ENCODE data around the gene REXO1.
A peak's percentile ranks its signal among the peaks of the same experiment; 100 is the strongest.

The REXO1 gene

DNA sequence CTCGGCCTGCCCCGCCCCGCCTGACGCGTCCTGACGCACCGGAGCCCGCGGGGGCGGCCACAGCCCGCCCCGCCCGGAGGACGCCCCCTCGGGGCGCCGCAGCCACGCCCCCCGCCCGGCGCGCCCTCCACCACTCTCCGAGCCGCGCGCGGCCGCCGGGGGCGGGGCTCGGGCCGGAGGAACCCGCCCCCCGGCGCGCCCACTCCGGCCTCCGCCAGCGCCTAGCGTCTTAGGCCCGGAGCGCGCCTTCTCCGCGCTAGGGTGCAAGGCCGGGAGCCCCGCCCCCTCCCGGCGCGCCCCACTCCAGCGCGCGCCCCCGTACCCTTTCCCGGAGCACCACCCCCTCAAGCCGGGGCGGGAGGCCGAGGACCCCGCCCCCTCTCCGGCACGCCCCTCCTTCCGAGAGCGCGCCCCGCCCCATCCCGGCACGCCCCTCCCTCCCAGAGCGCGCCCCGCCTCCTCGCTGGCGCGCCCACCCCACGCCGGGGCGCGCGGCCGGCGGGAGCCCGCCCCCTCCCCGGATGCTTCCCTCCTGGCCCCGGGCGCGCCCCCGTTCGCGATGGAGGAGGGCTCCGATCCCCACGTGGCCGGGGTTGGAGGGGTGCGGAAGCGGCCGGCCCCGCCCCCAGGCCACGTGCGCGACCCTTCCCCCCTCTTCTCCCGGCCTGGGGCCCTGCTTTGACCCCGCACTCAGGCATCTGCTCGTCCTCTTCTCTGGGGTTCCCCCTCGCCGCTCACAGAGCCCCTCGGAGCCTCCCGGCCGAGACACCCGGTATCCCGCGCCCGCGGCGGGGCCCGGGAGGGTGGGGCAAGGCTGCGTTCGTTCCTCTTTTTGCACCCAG lies 15.6 kb upstream of the REXO1 start (continued):
- TF ChIP-seq, protein P1, sequence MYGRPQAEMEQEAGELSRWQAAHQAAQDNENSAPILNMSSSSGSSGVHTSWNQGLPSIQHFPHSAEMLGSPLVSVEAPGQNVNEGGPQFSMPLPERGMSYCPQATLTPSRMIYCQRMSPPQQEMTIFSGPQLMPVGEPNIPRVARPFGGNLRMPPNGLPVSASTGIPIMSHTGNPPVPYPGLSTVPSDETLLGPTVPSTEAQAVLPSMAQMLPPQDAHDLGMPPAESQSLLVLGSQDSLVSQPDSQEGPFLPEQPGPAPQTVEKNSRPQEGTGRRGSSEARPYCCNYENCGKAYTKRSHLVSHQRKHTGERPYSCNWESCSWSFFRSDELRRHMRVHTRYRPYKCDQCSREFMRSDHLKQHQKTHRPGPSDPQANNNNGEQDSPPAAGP (tag by site-specific recombination; IDR thresholded peaks at IDR 0.05), result peak; percentile 90
- no peak for TF ChIP-seq ZNF354C (tag by site-specific recombination; IDR thresholded peaks at IDR 0.05; ENCODE audit: borderline replicate concordance, low read depth)
- TF ChIP-seq ZNF266 (tag by site-specific recombination; IDR thresholded peaks at IDR 0.05; ENCODE audit: low read depth), result no peak
- TF ChIP-seq KLF9 (tag by site-specific recombination; IDR thresholded peaks at IDR 0.05; ENCODE audit: low read depth), result peak; percentile 96
- TF ChIP-seq, protein P2, sequence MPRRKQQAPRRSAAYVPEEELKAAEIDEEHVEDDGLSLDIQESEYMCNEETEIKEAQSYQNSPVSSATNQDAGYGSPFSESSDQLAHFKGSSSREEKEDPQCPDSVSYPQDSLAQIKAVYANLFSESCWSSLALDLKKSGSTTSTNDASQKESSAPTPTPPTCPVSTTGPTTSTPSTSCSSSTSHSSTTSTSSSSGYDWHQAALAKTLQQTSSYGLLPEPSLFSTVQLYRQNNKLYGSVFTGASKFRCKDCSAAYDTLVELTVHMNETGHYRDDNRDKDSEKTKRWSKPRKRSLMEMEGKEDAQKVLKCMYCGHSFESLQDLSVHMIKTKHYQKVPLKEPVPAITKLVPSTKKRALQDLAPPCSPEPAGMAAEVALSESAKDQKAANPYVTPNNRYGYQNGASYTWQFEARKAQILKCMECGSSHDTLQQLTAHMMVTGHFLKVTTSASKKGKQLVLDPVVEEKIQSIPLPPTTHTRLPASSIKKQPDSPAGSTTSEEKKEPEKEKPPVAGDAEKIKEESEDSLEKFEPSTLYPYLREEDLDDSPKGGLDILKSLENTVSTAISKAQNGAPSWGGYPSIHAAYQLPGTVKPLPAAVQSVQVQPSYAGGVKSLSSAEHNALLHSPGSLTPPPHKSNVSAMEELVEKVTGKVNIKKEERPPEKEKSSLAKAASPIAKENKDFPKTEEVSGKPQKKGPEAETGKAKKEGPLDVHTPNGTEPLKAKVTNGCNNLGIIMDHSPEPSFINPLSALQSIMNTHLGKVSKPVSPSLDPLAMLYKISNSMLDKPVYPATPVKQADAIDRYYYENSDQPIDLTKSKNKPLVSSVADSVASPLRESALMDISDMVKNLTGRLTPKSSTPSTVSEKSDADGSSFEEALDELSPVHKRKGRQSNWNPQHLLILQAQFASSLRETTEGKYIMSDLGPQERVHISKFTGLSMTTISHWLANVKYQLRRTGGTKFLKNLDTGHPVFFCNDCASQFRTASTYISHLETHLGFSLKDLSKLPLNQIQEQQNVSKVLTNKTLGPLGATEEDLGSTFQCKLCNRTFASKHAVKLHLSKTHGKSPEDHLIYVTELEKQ (tag by site-specific recombination; IDR thresholded peaks at IDR 0.05; ENCODE audit: borderline replicate concordance), result no peak
- no peak for TF ChIP-seq ZNF514 (tag by site-specific recombination; IDR thresholded peaks at IDR 0.05)
- no peak for TF ChIP-seq ZNF623 (tag by site-specific recombination; IDR thresholded peaks at IDR 0.05)
- no peak for TF ChIP-seq ZNF571 (tag by site-specific recombination; IDR thresholded peaks at IDR 0.05)
- no peak for TF ChIP-seq ZNF785 (tag by site-specific recombination; IDR thresholded peaks at IDR 0.05)
- TF ChIP-seq ZNF530 (tag by site-specific recombination; IDR thresholded peaks at IDR 0.05; ENCODE audit: low read depth), result no peak
- no peak for TF ChIP-seq TRIM28 (IDR thresholded peaks at IDR 0.05; ENCODE audit: borderline replicate concordance, low read length)
- TF ChIP-seq BCL11A (tag by site-specific recombination; IDR thresholded peaks at IDR 0.05; ENCODE audit: low read depth), result 0 out of 2 replicates have a peak, but pooled peaks have one; percentile 14
- TF ChIP-seq, protein P3, sequence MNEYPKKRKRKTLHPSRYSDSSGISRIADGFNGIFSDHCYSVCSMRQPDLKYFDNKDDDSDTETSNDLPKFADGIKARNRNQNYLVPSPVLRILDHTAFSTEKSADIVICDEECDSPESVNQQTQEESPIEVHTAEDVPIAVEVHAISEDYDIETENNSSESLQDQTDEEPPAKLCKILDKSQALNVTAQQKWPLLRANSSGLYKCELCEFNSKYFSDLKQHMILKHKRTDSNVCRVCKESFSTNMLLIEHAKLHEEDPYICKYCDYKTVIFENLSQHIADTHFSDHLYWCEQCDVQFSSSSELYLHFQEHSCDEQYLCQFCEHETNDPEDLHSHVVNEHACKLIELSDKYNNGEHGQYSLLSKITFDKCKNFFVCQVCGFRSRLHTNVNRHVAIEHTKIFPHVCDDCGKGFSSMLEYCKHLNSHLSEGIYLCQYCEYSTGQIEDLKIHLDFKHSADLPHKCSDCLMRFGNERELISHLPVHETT (tag by site-specific recombination; IDR thresholded peaks at IDR 0.05), result peak; percentile 22; the same call in 1 of the 2 replicates
- TF ChIP-seq, protein P4, sequence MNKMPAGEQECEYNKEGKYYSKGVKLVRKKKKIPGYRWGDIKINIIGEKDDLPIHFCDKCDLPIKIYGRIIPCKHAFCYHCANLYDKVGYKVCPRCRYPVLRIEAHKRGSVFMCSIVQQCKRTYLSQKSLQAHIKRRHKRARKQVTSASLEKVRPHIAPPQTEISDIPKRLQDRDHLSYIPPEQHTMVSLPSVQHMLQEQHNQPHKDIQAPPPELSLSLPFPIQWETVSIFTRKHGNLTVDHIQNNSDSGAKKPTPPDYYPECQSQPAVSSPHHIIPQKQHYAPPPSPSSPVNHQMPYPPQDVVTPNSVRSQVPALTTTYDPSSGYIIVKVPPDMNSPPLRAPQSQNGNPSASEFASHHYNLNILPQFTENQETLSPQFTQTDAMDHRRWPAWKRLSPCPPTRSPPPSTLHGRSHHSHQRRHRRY (tag by site-specific recombination; IDR thresholded peaks at IDR 0.05), result no peak
- no peak for TF ChIP-seq ZNF239 (tag by site-specific recombination; IDR thresholded peaks at IDR 0.05)
- TF ChIP-seq ZNF121 (tag by site-specific recombination; IDR thresholded peaks at IDR 0.05), result no peak
- TF ChIP-seq, protein P5, sequence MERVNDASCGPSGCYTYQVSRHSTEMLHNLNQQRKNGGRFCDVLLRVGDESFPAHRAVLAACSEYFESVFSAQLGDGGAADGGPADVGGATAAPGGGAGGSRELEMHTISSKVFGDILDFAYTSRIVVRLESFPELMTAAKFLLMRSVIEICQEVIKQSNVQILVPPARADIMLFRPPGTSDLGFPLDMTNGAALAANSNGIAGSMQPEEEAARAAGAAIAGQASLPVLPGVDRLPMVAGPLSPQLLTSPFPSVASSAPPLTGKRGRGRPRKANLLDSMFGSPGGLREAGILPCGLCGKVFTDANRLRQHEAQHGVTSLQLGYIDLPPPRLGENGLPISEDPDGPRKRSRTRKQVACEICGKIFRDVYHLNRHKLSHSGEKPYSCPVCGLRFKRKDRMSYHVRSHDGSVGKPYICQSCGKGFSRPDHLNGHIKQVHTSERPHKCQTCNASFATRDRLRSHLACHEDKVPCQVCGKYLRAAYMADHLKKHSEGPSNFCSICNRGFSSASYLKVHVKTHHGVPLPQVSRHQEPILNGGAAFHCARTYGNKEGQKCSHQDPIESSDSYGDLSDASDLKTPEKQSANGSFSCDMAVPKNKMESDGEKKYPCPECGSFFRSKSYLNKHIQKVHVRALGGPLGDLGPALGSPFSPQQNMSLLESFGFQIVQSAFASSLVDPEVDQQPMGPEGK (tag by site-specific recombination; IDR thresholded peaks at IDR 0.05), result peak; percentile 95
- peak; percentile 73 for TF ChIP-seq KLF1 (tag by site-specific recombination; IDR thresholded peaks at IDR 0.05)
- TF ChIP-seq ZNF433 (tag by site-specific recombination; IDR thresholded peaks at IDR 0.05; ENCODE audit: low read depth), result no peak
- TF ChIP-seq, protein P6, sequence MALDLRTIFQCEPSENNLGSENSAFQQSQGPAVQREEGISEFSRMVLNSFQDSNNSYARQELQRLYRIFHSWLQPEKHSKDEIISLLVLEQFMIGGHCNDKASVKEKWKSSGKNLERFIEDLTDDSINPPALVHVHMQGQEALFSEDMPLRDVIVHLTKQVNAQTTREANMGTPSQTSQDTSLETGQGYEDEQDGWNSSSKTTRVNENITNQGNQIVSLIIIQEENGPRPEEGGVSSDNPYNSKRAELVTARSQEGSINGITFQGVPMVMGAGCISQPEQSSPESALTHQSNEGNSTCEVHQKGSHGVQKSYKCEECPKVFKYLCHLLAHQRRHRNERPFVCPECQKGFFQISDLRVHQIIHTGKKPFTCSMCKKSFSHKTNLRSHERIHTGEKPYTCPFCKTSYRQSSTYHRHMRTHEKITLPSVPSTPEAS (tag by site-specific recombination; IDR thresholded peaks at IDR 0.05), result no peak
- TF ChIP-seq SALL2 (tag by site-specific recombination; IDR thresholded peaks at IDR 0.05; ENCODE audit: borderline replicate concordance), result no peak
- no peak for TF ChIP-seq ZNF600 (tag by site-specific recombination; IDR thresholded peaks at IDR 0.05)
- TF ChIP-seq ZNF184 (tag by site-specific recombination; IDR thresholded peaks at IDR 0.05), result no peak
- TF ChIP-seq, protein P7, sequence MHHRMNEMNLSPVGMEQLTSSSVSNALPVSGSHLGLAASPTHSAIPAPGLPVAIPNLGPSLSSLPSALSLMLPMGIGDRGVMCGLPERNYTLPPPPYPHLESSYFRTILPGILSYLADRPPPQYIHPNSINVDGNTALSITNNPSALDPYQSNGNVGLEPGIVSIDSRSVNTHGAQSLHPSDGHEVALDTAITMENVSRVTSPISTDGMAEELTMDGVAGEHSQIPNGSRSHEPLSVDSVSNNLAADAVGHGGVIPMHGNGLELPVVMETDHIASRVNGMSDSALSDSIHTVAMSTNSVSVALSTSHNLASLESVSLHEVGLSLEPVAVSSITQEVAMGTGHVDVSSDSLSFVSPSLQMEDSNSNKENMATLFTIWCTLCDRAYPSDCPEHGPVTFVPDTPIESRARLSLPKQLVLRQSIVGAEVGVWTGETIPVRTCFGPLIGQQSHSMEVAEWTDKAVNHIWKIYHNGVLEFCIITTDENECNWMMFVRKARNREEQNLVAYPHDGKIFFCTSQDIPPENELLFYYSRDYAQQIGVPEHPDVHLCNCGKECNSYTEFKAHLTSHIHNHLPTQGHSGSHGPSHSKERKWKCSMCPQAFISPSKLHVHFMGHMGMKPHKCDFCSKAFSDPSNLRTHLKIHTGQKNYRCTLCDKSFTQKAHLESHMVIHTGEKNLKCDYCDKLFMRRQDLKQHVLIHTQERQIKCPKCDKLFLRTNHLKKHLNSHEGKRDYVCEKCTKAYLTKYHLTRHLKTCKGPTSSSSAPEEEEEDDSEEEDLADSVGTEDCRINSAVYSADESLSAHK (tag by site-specific recombination; IDR thresholded peaks at IDR 0.05), result no peak; the same call in 1 of the 2 replicates
- TF ChIP-seq ZNF24 (tag by site-specific recombination; IDR thresholded peaks at IDR 0.05), result peak; percentile 76; the same call in 1 of the 2 replicates
- TF ChIP-seq ZNF311 (tag by site-specific recombination; IDR thresholded peaks at IDR 0.05; ENCODE audit: borderline replicate concordance), result no peak

Data from HEK293 (cell line).